ENCODE results near the gene LMO4.

LMO4 gene, protein sequence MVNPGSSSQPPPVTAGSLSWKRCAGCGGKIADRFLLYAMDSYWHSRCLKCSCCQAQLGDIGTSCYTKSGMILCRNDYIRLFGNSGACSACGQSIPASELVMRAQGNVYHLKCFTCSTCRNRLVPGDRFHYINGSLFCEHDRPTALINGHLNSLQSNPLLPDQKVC
- total RNA-seq, result 18.8 to 79.7 (median 30.4) reads per million in 9 experiments

- peaks cover 32 to 53% of the 10 kb centered on the region in 2 donors for H3K4me1 Mint-ChIP-seq (ENCODE audit: low read depth in 2 of 2)
- H3K4me3 Mint-ChIP-seq, result peak within 1 kb of the TSS; percentile 96 to 98
- H3K27ac Mint-ChIP-seq, result peak within 1 kb of the TSS; percentile 95 to 97
Observed at GRCh38 chr1:87328272-87329050, at the start of gene LMO4. LMO4 (plus strand) TSS chr1:87328880; CDS start chr1:87332016, 3,136 bp downstream.

DNA sequence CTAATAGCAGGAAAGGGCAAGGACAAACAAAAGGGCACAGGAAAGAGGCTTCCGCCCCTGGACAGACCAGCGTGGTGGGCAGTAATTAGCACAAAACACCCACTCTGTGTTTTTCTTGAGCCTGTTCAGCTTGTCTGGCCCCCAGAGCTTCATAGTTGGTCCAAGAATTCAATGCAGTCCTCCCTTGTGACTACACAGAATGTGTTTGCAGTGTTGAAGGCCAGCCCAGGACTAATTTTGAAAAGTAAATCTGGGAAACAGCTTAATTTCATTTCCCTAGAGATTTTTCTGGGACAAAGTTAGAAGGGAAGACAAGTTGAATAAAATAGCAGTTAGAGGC lies 49.2 kb upstream of the LMO4 start:
- H3K27me3 Mint-ChIP-seq, result peaks cover 29 to 41% of the 10 kb centered on the region in 2 donors
- no peak overlapping the region for H3K27ac Mint-ChIP-seq
- no peak overlapping the region for H3K4me3 Mint-ChIP-seq
- no peaks in the 10 kb centered on the region for H3K36me3 Mint-ChIP-seq (ENCODE audit: insufficient read depth)
- H3K9me3 Mint-ChIP-seq, result no peaks in the 10 kb centered on the region
- no peaks in the 10 kb centered on the region for H3K4me1 Mint-ChIP-seq (ENCODE audit: low read depth in 2 of 2)
- ATAC-seq (replicated peaks) (no peak), DNase-seq (no peak)

More at GRCh38 chr1:87328272-87329050, at the start of gene LMO4:
- peaks cover 0 to 6% of the 10 kb centered on the region in 2 donors for H3K27me3 Mint-ChIP-seq
- peak; percentile 75 for ATAC-seq (replicated peaks)
- H3K9me3 Mint-ChIP-seq, result no peaks in the 10 kb centered on the region
- peak; percentile 79 to 83 (median 81) for DNase-seq
- H3K36me3 Mint-ChIP-seq (ENCODE audit: insufficient read depth), result peaks cover 21% of the 10 kb centered on the region

GRCh38 chr1:87279966-87280535 lies 48.6 kb upstream of the LMO4 start:
- Mint-ChIP-seq H3K4me3 (no peak overlapping the region), H3K27ac (no peak overlapping the region), H3K27me3 (peaks cover 24 to 39% of the 10 kb centered on the region in 2 donors), H3K9me3 (no peaks in the 10 kb centered on the region), H3K4me1 (ENCODE audit: low read depth in 2 of 2) (no peaks in the 10 kb centered on the region), H3K36me3 (ENCODE audit: insufficient read depth) (no peaks in the 10 kb centered on the region)
- DNase-seq (no peak), ATAC-seq (replicated peaks) (no peak)

DNA sequence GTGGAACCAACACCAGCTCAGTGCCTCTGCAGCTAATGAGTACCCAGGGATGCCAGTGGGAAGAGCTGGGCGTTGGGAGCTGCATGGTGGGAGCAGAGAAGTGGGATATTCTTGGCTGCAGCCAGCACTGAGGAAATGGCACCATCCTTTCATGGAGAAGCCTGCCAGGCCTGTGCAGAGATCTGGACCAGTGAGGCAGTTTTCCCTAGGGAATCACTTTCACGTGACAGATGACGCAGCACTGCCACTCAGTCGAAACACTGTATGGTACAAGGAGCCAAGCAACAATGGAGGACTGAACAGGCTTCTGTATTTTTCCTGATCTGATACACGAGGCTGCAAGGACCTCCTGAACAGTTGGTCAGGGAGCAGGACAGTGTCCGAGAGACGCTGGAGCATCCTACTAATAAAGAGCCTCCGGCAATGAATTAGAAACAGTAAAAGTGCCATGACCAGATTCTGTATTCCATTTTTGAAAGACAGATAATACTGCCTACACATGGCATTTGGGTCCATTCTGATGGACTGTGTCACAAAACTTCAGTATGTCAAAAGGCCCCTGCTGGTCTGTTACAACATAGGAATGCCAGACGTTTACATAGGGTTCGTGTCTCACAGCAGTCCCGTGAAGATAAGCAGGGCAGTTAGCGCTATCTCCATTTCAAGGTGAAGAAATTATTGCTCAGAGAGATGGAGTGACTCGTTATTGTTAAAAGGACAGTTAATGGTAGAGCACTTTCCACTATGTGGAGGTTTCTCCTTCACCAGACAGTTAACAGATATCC lies 44.0 kb upstream of the LMO4 start:
- Mint-ChIP-seq H3K4me1 (ENCODE audit: low read depth in 2 of 2) (no peaks in the 10 kb centered on the region), H3K27me3 (peaks cover 21 to 26% of the 10 kb centered on the region in 2 donors), H3K27ac (no peak overlapping the region), H3K9me3 (no peaks in the 10 kb centered on the region), H3K4me3 (no peak overlapping the region), H3K36me3 (ENCODE audit: insufficient read depth) (no peaks in the 10 kb centered on the region)
- ATAC-seq (replicated peaks) (no peak), DNase-seq (no peak)

DNA sequence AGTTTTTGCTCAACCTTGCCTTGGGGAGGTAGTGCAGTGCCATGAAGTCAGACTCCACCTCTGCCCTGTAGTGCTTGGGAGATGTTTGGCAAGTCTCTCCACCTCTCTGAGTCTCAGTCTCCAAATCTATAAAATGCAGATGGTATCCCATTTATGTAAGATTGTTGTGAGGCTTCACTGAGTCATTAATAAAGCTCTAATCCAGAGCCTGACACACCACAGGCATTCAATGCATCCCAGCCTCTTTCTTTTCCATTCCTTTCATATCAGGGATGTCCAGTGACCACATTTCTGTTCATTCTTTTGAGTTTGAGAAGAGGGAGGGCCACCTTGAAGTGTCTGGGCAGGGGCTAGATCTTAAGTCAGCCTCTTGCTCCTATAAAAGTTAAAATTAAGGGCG lies 37.6 kb upstream of the LMO4 start:
- H3K27ac Mint-ChIP-seq, result no peak overlapping the region
- ATAC-seq (replicated peaks), result no peak
- H3K27me3 Mint-ChIP-seq, result peaks cover 15 to 28% of the 10 kb centered on the region in 2 donors
- no peak for DNase-seq
- no peaks in the 10 kb centered on the region for H3K4me1 Mint-ChIP-seq (ENCODE audit: low read depth in 2 of 2)
- H3K4me3 Mint-ChIP-seq, result no peak overlapping the region
- H3K36me3 Mint-ChIP-seq (ENCODE audit: insufficient read depth), result no peaks in the 10 kb centered on the region
- H3K9me3 Mint-ChIP-seq, result no peaks in the 10 kb centered on the region

DNA sequence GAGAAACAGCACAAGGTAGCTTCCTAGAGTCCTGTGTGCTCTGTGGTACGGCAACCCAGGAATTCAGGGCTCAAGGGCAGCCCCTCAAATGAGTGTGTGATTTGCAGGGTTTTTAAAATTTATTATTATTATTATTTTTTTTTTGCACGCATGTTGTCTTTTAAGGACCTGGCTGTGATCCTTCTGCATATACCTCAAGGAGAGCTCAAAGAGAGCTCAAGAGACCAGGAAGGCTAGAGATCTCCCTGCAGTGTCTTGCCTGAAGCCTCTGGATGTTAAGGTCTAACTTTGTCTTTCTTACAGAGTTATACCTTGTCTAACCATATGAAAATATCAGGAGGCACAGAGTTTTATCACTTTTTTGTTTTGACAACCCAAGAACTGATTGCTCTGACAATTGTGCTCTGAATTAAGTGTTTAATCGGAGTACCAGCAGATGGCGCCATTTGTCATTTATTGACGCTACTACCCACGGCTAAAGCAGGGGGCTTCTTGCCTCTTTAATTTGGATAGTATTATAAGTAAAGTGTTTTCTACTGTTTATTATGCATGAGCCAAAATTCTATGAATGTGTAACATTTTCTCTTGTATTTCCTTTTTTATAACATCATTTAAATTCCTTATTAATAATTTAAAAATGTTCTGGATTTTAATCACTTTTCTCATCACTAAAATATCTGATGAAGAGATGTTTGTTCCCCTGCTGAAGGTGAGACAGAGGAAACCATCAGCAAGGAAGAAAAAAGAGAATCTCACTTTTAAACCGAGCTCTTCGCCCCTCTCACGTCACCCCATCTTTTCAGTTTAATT lies 35.8 kb upstream of the LMO4 start:
- Mint-ChIP-seq H3K4me1 (ENCODE audit: low read depth in 2 of 2) (no peaks in the 10 kb centered on the region), H3K27me3 (peaks cover 15 to 28% of the 10 kb centered on the region in 2 donors), H3K9me3 (no peaks in the 10 kb centered on the region), H3K27ac (no peak overlapping the region), H3K36me3 (ENCODE audit: insufficient read depth) (peaks cover 2% of the 10 kb centered on the region), H3K4me3 (no peak overlapping the region)
- DNase-seq (peak; percentile 58 to 61 (median 60)), ATAC-seq (replicated peaks) (peak; percentile 43)

DNA sequence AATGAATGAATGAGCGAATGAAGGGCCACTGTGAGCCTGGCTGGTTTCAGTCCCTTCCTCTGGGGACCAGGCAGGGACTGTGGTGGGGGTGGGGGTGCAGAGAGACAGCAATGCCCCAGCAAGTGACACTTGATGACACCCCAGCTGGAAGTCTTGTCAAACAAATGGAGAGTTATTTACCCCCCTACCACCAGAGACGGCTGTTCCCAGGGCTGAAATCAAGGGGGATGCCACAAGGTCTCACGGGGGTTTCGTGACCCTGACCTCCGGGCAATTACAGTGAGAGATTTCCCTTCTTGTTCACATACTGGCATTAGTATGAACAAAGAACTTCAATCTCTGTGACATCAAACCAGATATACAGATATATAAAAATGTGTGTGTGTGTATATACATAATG lies 34.0 kb upstream of the LMO4 start:
- no peak overlapping the region for H3K4me3 Mint-ChIP-seq
- ATAC-seq (replicated peaks) (no peak), DNase-seq (no peak)
- H3K27ac Mint-ChIP-seq, result no peak overlapping the region
- H3K4me1 Mint-ChIP-seq (ENCODE audit: low read depth in 2 of 2), result no peaks in the 10 kb centered on the region
- no peaks in the 10 kb centered on the region for H3K9me3 Mint-ChIP-seq
- peaks cover 2% of the 10 kb centered on the region for H3K36me3 Mint-ChIP-seq (ENCODE audit: insufficient read depth)
- H3K27me3 Mint-ChIP-seq, result peaks cover 8 to 21% of the 10 kb centered on the region in 2 donors

GRCh38 chr1:87295445-87296110 lies 33.1 kb upstream of the LMO4 start:
- Mint-ChIP-seq H3K36me3 (ENCODE audit: insufficient read depth) (peaks cover 2% of the 10 kb centered on the region), H3K4me1 (ENCODE audit: low read depth in 2 of 2) (no peaks in the 10 kb centered on the region), H3K27me3 (peaks cover 2 to 12% of the 10 kb centered on the region in 2 donors), H3K4me3 (no peak overlapping the region), H3K9me3 (no peaks in the 10 kb centered on the region), H3K27ac (no peak overlapping the region)
- no peak for DNase-seq
- no peak for ATAC-seq (replicated peaks)

DNA sequence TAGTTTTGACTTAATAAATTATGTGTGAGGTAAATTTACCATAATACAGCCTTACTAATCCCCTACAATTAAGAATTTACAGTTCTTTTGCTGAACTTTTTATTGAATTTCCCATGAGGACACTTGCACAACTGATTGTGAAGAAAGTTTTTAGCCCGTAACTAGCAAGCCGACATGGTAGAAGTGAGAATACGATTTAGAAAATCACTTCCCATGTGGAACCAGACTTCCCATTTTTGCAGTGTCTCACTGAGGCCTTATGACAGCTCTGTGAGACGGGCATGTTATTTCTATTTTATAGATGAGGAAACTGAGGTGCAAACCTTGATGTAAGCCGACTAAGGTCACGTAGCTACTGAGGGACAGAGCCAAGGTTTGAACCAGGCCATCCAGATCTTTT lies 32.5 kb upstream of the LMO4 start:
- H3K27me3 Mint-ChIP-seq, result peaks cover 0 to 9% of the 10 kb centered on the region in 2 donors
- H3K4me3 Mint-ChIP-seq, result no peak overlapping the region
- H3K36me3 Mint-ChIP-seq (ENCODE audit: insufficient read depth), result peaks cover 2% of the 10 kb centered on the region
- no peak overlapping the region for H3K27ac Mint-ChIP-seq
- H3K9me3 Mint-ChIP-seq, result no peaks in the 10 kb centered on the region
- no peaks in the 10 kb centered on the region for H3K4me1 Mint-ChIP-seq (ENCODE audit: low read depth in 2 of 2)
- ATAC-seq (replicated peaks) (no peak), DNase-seq (no peak)

GRCh38 chr1:87299661-87300060 lies 29.0 kb upstream of the LMO4 start:
- Mint-ChIP-seq H3K27me3 (peaks cover 0 to 14% of the 10 kb centered on the region in 2 donors), H3K4me3 (no peak overlapping the region), H3K4me1 (ENCODE audit: low read depth in 2 of 2) (no peaks in the 10 kb centered on the region), H3K9me3 (no peaks in the 10 kb centered on the region), H3K36me3 (ENCODE audit: insufficient read depth) (peaks cover 2% of the 10 kb centered on the region), H3K27ac (no peak overlapping the region)
- ATAC-seq (replicated peaks), result no peak
- no peak for DNase-seq

DNA sequence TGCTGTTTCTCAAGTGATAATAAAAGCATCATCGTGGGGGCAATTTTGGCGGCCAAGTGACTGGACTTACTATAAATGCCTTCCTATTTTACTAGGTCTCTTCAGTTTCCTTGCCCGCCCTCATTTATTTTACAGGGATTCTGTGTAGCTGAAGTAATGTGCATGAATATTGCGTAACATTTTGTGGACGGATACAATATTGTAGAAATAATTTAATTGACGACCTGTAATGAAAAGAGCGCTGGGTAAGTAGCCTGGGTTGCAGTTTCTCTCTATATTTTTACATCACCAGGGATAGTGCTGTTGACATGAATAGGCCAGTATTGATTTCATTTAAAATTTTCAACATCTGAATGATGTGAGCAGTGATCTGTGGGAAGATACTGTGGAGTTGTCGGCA lies 28.1 kb upstream of the LMO4 start:
- no peak overlapping the region for H3K27ac Mint-ChIP-seq
- peaks cover 0 to 14% of the 10 kb centered on the region in 2 donors for H3K27me3 Mint-ChIP-seq
- ATAC-seq (replicated peaks) (no peak), DNase-seq (no peak)
- H3K4me3 Mint-ChIP-seq, result no peak overlapping the region
- H3K9me3 Mint-ChIP-seq, result no peaks in the 10 kb centered on the region
- H3K4me1 Mint-ChIP-seq (ENCODE audit: low read depth in 2 of 2), result no peaks in the 10 kb centered on the region
- H3K36me3 Mint-ChIP-seq (ENCODE audit: insufficient read depth), result peaks cover 2% of the 10 kb centered on the region

DNA sequence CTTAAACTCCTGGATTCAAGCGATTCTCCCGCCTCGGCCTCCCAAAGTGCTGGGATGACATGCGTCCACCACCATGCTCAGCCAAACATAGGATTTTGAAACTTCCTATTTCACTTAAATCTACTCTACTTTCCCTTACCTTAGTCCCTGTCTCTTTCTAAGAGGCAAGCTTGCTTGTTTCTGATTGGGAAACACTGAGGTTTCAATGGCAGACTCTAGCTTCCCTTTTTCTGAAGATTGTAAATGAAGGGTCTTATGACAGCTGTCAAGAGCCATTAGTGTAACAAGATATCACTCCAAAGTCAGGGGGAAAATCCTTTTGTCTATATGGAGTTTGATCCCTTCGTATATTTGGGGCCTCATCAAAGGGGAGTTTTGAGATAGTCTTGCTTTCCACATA lies 23.5 kb upstream of the LMO4 start:
- no peak overlapping the region for H3K4me3 Mint-ChIP-seq
- H3K9me3 Mint-ChIP-seq, result no peaks in the 10 kb centered on the region
- peaks cover 3% of the 10 kb centered on the region for H3K36me3 Mint-ChIP-seq (ENCODE audit: insufficient read depth)
- ATAC-seq (replicated peaks) (no peak), DNase-seq (no peak)
- H3K27me3 Mint-ChIP-seq, result peaks cover 20 to 29% of the 10 kb centered on the region in 2 donors
- H3K4me1 Mint-ChIP-seq (ENCODE audit: low read depth in 2 of 2), result no peaks in the 10 kb centered on the region
- H3K27ac Mint-ChIP-seq, result no peak overlapping the region
